Chondrocyte (in vitro differentiated cells): ENCODE results near the gene DIAPH2. TPM values are rescaled to one million over a fixed set of nuclear protein-coding genes. Genes with fewer than 3 reads are reported as not detected.

ENCODE experiments used
- DNase-seq: peaks from one replicate; pipeline ENCODE4 v3.0.0; 2021; ENCODE audit warnings: mixed read lengths, low spot score
- H3K27ac Mint-ChIP-seq: one replicate; pipeline ENCODE4 v1.8.0; 2021; ENCODE audit warnings: mild to moderate bottlenecking, moderate library complexity, mixed read lengths; ENCODE audit not compliant: unreplicated experiment
- H3K27me3 Mint-ChIP-seq: 2 replicates; pipeline ENCODE4 v1.8.0; 2021; ENCODE audit warnings: low read depth, mixed read lengths
- H3K36me3 Mint-ChIP-seq: 2 replicates; pipeline ENCODE4 v1.8.0; 2021; ENCODE audit warnings: low read depth, mixed read lengths
- H3K4me1 Mint-ChIP-seq: 2 replicates; pipeline ENCODE4 v1.8.0; 2021; ENCODE audit warnings: low read depth, mild to moderate bottlenecking, mixed read lengths
- H3K4me3 Mint-ChIP-seq: one replicate; pipeline ENCODE4 v1.8.0; 2021; ENCODE audit warnings: mild to moderate bottlenecking, moderate library complexity, mixed read lengths; ENCODE audit not compliant: unreplicated experiment
- H3K9me3 Mint-ChIP-seq: 2 replicates; pipeline ENCODE4 v1.8.0; 2021; ENCODE audit warnings: low read depth, mixed read lengths
- total RNA-seq: library from RNA; stranded (reverse); gene quantifications from 3 replicates; pipeline ENCODE4 v1.2.1, GENCODE V29; 2021
- TF ChIP-seq, protein P1 (sequence below): fragments of 200-600 bp; sonication (generic); IDR thresholded peaks from 2 replicates; pipeline ENCODE4 v1.5.0; 2021; ENCODE audit warnings: antibody characterized with exemption, mild to moderate bottlenecking, moderate library complexity

Gene DIAPH2
- total RNA-seq, 1 donor from 2014 or later: 14.5 TPM

DNA sequence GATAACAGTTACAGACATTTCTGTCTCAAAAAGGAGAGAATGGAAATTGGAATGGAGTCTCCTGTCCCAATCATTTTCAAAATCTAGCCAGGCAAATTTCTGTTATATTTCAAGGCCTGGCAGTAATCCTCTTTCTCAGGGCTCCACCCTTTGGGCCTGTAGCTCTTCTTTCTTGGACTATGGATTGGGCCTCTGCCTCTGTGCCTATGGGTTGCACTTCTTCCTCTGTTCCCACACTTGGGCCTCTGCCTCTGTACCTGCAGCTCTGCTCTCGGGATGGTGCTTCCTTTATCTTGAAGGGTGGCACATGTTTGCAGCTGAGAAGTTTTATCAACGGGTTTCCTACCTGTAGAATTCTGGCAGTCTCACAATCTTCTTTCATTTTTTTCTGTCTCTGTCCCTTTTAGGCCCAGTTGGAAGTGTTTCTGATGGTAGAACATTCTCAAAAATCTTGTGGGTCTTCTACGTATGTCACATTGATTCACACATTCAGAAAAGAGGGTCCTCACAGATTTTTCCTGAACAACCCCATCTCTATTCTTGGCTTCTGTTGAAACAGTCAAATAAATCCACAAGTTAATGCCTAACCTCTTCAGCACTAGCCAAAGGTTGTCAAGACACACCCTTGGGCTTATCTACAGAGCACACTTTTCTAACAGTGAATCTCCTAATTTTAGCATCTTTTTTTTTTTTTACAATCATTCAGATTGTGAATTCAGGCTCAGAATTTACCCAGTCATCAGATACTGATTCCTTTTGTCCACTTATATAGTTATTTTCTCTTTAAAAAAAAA lies 918.0 kb downstream of the DIAPH2 start:
- Mint-ChIP-seq H3K27ac (no peak overlapping the region), H3K4me3 (no peak overlapping the region), H3K27me3 (no peaks in the 10 kb centered on the region), H3K9me3 (peaks cover 4% of the 10 kb centered on the region), H3K36me3 (no peaks in the 10 kb centered on the region), H3K4me1 (no peaks in the 10 kb centered on the region)
- TF ChIP-seq, protein P1, sequence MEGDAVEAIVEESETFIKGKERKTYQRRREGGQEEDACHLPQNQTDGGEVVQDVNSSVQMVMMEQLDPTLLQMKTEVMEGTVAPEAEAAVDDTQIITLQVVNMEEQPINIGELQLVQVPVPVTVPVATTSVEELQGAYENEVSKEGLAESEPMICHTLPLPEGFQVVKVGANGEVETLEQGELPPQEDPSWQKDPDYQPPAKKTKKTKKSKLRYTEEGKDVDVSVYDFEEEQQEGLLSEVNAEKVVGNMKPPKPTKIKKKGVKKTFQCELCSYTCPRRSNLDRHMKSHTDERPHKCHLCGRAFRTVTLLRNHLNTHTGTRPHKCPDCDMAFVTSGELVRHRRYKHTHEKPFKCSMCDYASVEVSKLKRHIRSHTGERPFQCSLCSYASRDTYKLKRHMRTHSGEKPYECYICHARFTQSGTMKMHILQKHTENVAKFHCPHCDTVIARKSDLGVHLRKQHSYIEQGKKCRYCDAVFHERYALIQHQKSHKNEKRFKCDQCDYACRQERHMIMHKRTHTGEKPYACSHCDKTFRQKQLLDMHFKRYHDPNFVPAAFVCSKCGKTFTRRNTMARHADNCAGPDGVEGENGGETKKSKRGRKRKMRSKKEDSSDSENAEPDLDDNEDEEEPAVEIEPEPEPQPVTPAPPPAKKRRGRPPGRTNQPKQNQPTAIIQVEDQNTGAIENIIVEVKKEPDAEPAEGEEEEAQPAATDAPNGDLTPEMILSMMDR: no peak
- no peak for DNase-seq

DNA sequence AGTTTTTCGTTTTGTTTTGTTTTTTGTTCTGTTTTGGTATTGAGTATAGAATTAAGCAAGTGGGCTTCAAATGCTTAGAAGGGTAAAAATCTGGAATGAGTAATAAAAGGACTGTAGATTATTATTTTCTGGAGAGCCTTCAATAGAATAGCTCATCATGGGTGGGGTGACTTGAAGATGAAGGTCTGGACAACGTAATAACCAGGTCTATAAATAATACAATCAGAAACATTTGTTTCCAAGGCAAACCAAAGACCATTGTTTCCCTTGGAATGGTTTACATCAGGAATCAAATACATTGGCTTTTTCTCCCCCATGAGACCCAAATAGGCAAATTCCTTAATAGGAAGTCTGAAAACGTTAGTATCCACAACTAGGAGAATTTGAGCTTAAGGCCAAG lies 920.6 kb downstream of the DIAPH2 start:
- Mint-ChIP-seq H3K4me3 (no peak overlapping the region), H3K27me3 (no peaks in the 10 kb centered on the region), H3K36me3 (no peaks in the 10 kb centered on the region), H3K27ac (no peak overlapping the region), H3K4me1 (no peaks in the 10 kb centered on the region), H3K9me3 (peaks cover 4% of the 10 kb centered on the region)
- TF ChIP-seq, protein P1: no peak
- DNase-seq: no peak

DNA sequence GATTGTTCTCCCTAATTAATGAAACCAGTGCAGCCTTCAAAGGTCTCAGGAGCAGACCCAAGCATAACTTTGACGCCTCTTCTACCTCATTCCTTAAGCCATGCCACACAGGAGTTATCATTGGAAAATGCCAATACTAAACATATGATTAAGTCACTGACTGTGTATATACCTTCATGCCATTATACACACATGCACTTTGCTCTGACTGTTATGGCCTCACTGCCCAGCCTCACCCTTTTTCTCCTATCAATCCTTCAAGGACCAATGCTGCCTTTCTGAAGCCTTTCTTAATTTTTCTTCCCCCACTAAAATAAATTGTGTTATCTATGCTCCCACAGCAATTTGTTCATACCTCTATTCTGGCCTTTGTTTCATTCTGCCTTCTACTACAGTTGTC lies 924.7 kb downstream of the DIAPH2 start:
- no peaks in the 10 kb centered on the region for H3K27me3 Mint-ChIP-seq
- no peaks in the 10 kb centered on the region for H3K9me3 Mint-ChIP-seq
- TF ChIP-seq, protein P1: no peak
- no peak for DNase-seq
- no peak overlapping the region for H3K27ac Mint-ChIP-seq
- H3K36me3 Mint-ChIP-seq: no peaks in the 10 kb centered on the region
- H3K4me1 Mint-ChIP-seq: no peaks in the 10 kb centered on the region
- H3K4me3 Mint-ChIP-seq: no peak overlapping the region

DNA sequence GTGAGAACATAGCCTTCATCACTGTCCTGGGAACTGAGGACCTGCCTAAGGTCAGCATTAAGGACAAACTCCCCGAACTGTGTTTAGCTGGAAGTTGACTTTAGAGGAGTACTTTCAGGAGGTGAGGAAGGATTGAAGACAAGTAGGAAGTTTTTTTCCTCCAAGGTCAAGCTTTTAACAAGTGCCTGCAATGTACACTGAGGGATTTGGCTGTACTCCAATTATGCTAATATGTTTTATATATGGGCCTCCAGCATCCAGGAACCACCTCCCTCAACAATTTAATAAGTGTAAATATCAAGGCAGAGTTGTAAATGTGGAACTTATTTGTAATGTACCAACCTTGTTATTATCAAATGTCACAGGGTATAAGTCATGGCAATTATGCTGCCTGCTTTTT lies 925.3 kb downstream of the DIAPH2 start:
- H3K36me3 Mint-ChIP-seq: no peaks in the 10 kb centered on the region
- TF ChIP-seq, protein P1: no peak
- no peaks in the 10 kb centered on the region for H3K27me3 Mint-ChIP-seq
- no peak for DNase-seq
- no peaks in the 10 kb centered on the region for H3K4me1 Mint-ChIP-seq
- H3K27ac Mint-ChIP-seq: no peak overlapping the region
- no peaks in the 10 kb centered on the region for H3K9me3 Mint-ChIP-seq
- no peak overlapping the region for H3K4me3 Mint-ChIP-seq

DNA sequence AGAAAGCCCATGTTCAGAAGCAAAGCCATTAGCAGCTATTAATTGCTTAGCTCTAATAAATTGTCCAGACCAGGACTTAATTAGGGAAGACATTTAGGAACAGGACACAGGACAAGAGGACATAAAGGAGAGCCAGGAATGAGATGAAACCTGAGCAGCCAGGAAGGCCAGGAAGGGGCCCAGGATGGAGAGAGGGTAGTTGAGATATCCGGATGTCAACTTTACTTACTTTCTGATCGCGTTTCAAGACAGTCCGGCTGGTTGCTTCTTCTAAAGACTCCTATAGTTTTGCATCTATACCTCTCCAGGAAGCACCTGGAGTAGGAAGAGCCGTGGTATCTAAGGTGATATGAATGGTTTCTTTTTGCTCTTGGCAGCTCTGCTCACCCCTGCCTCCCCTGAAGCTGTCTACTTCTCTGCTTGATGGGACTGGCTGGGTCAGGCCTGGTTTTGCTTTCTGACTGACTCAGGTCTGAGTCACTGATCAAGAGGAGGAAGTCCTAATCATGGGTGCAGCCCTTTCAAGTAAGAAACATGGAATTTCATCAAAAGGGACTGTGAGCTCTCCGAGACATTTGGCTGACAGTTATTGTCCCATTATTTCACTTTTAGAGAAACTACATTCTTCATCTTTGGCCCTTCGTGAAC lies 932.4 kb downstream of the DIAPH2 start:
- no peaks in the 10 kb centered on the region for H3K36me3 Mint-ChIP-seq
- H3K4me3 Mint-ChIP-seq: no peak overlapping the region
- no peak for DNase-seq
- TF ChIP-seq, protein P1: no peak
- no peak overlapping the region for H3K27ac Mint-ChIP-seq
- no peaks in the 10 kb centered on the region for H3K9me3 Mint-ChIP-seq
- peaks cover 11% of the 10 kb centered on the region for H3K4me1 Mint-ChIP-seq
- no peaks in the 10 kb centered on the region for H3K27me3 Mint-ChIP-seq
